AG09309 (cell line): ENCODE data around the gene LTO1.

Experiments used
- DNase-seq: peaks from one replicate; pipeline ENCODE4 v3.0.0-alpha.2; 2010; ENCODE audit warnings: low read depth
- H3K4me3 ChIP-seq: 2 replicates; pipeline ENCODE4 v1.5.1; 2011; ENCODE audit warnings: mild to moderate bottlenecking, low read depth, low read length, moderate library complexity; ENCODE audit not compliant: control insufficient read depth
- TF ChIP-seq, protein P1 (sequence below): IDR thresholded peaks from 2 replicates; pipeline ENCODE4 v1.5.1; 2011; ENCODE audit warnings: mild to moderate bottlenecking, low read depth, low read length, inconsistent platforms; ENCODE audit not compliant: insufficient read depth, control insufficient read depth; ENCODE audit errors: missing control alignments

LTO1 gene

GRCh38 chr11:69680688-69681087 is 5.5 kb upstream of the LTO1 start:
- TF ChIP-seq, protein P1, sequence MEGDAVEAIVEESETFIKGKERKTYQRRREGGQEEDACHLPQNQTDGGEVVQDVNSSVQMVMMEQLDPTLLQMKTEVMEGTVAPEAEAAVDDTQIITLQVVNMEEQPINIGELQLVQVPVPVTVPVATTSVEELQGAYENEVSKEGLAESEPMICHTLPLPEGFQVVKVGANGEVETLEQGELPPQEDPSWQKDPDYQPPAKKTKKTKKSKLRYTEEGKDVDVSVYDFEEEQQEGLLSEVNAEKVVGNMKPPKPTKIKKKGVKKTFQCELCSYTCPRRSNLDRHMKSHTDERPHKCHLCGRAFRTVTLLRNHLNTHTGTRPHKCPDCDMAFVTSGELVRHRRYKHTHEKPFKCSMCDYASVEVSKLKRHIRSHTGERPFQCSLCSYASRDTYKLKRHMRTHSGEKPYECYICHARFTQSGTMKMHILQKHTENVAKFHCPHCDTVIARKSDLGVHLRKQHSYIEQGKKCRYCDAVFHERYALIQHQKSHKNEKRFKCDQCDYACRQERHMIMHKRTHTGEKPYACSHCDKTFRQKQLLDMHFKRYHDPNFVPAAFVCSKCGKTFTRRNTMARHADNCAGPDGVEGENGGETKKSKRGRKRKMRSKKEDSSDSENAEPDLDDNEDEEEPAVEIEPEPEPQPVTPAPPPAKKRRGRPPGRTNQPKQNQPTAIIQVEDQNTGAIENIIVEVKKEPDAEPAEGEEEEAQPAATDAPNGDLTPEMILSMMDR = no peak
- no peak for DNase-seq
- no peak overlapping the region for H3K4me3 ChIP-seq

GRCh38 chr11:69677749-69678148 is 2.6 kb upstream of the LTO1 start:
- DNase-seq = no peak
- TF ChIP-seq, protein P1 = no peak
- no peak overlapping the region for H3K4me3 ChIP-seq

DNA sequence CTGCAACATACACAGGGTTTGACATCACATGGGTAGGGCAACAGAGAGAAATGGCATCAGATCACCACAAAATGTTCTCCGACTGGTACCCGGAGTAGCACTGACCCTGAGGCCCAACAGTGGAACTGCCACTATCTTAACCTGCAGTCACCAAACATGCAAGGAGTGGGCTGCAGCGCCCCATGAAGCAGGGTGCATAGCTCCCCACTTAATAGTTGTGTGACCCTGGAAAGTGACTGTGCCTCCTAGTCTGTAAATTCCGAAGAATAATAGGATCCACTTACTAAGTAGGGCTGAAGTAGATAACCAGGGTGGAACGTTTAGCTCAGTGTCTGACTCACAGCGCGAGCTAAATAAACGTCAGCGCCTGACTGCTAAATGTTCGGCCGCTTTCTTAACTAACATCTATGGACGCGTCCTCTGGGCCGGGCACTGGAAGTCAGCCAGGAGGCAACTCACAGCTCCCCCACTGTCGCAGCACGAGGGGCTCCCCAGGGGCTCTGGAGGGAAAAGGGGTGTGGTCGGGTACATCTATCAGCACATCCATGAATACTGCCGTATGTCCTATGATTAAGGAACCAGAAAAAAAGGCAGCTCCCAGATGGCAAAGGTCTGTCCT is 777 bp downstream of the LTO1 start:
- TF ChIP-seq, protein P1 = no peak
- no peak for DNase-seq
- H3K4me3 ChIP-seq = peak overlapping the region; percentile 80

DNA sequence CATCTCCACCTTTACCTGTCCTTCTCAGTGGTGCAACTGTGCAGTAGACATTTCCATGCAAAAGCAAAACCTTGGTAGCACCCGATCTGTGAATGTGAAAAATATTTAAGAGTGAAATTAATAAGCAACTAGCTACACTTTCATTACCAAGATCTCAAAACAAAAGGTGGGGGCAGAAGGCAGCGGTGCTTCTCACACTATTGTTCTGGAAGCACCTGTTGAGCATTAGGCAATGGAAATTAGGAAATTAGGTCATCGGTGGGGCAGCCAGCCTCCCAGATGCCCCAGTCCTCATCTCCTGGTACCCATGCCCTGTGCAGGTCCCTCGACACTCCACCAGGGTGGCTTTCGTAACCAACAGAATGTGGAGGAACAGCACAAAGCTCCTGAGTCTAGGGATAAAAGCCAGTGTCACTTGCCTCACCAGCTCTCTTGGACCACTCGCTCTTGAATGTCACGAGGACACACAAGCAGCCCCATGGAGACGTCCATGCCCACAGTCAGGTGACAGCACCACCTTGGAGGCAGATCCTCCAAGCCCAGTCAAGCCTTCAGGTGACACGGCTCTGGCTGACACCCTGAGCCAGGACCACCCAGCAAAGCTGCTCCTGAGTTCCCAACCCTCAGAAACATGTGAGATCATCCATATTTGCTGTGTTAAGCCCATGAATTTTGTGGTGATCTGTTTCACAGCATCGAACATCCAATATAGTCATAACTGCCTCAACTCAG is 3.3 kb downstream of the LTO1 start:
- no peak for DNase-seq
- H3K4me3 ChIP-seq = no peak overlapping the region
- TF ChIP-seq, protein P1 = no peak

DNA sequence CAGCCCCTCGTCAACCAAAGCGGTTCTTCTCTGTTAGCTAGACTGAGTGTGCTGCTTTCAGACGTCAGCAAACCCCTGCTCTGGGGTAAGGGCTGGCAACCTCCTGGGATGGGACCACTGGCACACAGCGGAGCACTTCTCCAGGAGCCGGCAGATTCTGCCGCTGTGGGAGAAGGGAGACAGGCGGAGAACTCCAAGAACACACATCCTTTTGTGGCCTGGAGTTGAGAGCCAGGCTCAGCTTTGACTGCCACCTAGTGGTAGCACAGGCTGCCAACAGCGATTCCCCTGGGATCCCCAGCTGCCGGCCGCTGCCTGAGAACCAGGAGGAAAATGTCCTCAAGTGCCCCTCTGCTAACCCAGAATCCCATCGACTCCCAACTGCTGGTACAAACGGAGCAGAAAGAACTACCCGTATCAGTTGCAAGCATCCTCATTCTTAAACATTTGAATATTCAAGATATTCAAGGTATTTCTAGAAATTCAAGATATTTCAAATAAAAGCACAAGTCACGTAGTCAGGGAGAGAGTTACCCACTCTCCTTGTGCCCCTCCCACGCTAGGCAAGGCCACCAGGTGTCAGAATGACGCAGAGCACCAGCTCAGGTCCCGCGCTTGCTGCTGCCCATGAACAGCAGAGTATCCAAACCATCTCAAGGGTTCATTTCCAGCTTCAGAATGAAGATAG is 4.9 kb downstream of the LTO1 start:
- TF ChIP-seq, protein P1 = peak; percentile 97
- peak; percentile 42 for DNase-seq
- H3K4me3 ChIP-seq = no peak overlapping the region

- H3K4me3 ChIP-seq = no peak overlapping the region
- TF ChIP-seq, protein P1 = no peak
- no peak for DNase-seq
Observed at GRCh38 chr11:69669486-69669885, 5.7 kb downstream of the LTO1 start.
